HG02938 (cell line): ENCODE measurements around the gene ACIN1.
A peak's percentile ranks its signal among the peaks of the same experiment; 100 is the strongest.

Experiments
- ATAC-seq: cut with Tn5 transposase; IDR thresholded peaks from one replicate; pipeline ENCODE4 v1.9.1; 2021; ENCODE audit warnings: mild to moderate bottlenecking, moderate library complexity; ENCODE audit not compliant: unreplicated experiment

The ACIN1 gene

DNA sequence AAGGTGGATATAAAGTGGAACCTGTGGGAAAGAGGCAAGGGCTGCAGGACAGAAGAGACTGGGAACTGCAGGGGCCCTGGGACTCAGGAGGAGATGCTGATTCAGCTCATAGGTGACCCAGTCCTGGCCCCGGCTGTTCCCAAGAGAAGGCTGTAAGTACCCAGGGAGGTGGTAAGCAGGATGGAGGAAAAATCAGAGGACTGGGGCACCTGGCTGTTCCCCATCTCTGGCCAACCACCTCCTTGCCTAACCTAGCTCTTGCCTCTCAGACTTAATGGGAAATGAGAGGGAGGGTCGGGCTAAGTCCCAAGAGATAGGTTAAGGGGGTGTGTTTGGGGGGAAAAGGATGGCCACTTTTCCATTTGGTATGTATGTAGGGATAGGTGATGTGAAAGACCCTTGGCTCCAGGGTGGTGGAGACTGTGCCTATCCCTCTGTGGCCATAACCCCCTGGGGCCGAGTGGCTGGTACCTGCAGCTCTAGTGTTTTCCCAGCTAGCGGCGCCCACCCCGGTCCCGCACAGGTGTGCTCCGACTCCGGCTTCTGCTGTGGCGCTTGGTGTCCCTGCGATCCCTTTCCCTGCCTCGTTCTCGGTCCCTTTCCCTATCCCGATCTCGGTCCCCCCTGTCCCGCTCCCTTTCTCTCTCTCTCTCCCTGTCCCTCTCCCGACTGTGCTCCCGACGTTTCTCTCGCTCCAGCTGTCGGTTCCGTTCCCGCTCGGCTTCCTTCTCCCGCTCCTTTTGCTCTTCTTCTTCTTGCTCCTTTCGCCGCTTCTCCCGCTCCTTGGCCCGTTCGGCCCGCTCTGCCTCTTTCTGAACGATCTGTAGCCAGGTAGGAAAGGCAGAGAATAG, 36.1 kb downstream of the ACIN1 start:
- no peak for ATAC-seq

DNA sequence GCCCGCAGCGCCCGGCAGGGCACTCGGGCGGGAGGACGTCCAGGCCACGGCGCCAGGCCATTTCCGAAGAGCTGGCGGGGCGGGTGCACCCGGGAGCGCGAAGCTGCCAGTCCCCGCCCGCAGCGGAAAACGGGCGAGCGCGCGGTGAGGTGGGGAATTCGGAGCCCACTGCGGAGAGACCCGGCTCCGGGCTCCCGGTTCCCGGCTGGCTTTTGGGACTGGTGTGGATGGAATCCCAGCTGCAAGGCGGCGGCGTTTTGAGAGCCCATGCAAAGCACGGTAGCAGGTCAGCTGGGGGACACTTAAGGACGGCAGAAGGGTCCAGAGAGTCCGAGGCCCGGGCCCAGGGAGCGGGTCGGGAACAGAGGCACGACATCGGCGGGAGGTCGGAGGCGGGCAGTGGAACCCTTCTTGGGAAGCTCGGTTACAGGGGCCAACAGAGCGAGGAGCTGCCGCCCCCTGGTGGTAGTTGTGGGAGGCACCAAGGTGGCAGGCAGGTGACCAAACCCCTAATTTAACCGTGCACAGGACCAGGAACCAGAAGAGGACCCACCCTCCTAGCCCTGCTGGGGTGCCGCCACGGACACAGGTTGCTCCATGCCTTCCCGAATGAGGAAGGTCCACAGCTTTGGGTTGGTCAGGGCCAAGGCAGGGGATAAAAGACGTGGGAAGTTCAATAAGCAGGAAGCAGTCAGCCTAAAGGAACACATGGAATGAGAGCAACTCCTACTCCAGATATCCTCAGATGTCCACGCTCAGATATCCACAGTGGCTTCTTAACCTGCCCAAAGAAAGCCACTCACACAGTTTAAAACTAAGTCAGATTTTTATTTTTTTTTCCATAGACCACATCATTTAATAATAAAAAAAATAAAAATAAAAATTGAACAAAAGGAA, 36.9 kb downstream of the ACIN1 start:
- ATAC-seq = peak; percentile 63

DNA sequence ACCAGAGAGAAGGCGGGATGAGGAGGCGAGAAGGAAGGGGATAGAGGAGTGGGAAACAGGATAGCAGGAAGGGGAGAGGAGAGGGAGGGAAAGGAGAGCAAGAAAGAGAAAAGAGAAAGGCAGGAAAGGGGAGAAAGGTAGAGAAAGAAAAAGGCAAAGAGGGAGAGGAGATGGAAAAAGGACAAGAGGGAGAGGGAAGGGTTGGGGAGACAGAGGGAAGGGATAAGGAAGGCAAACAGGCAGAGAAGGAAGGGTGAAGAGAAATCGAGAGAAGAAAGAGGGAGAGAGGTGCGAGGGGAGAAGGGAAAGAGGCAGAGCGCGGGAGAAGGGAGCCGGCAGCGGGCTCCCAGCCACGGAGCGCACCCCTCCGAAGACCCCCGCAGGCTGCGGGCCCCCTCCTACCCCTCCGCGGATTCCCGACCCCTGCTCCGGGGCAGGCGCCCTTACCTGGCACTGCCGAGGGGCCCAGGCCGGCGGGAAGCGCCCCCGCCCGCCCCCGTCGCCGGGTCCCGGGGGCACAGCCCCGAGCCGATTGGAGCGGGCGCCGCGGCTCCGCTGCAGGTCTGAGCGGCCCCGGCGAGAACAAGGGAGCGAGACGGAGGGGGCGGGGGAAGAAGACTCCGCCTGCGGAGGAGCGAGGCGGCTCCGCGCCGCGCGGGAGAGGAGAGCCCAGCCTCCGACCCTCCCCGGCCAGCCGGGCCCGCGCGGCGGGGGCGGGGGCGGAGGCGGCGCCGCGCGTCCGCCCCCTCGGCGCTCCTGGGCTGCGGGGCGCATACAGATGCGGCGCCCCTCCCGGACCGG, 37.8 kb downstream of the ACIN1 start, which contains the start of gene CDH24:
Gene CDH24 (minus strand): TSS at position 565 of the 801 bp plus-strand sequence. CDS start 1,787 bp downstream, outside the sequence.
- peak; percentile 38 for ATAC-seq

DNA sequence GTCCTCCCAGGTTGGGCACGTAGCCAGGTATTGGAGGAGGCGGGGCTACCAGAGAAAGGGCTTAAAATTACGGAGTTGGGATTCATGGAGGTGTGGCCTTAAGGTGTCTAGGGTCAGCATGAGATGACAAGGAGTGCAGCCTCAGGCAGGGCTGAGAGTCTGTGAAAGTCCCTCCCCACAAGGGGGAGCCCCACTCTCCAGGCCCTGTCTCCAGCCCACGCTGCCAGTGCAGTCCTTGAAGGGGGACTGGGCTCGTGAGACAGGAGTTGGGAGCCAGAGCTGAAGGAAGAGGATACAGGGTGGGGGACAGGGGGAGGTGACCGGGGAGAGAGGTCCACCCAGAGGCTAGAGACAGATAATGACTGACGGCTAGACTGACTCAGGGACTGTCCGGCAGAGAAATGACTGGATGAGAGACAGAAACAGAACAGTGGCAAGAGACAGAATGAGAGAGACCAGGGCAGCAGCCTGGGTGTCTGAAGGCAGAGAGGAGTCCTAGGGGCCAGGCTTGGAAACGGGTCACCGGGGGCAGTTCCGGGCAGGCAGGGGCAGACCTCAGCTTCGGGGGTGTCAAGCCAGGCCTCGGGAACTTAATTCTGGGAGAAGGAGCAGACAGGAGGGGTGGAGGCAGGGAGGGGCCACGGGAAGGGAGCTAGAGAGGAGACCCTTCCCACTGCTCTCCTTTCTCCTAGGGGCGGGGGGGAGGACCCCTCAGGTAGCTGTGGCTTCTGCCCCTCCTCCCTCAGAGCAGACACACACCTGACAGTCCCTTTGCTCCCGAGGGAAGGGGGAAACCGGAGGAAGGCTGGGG, 38.6 kb downstream of the ACIN1 start:
- peak; percentile 53 for ATAC-seq

DNA sequence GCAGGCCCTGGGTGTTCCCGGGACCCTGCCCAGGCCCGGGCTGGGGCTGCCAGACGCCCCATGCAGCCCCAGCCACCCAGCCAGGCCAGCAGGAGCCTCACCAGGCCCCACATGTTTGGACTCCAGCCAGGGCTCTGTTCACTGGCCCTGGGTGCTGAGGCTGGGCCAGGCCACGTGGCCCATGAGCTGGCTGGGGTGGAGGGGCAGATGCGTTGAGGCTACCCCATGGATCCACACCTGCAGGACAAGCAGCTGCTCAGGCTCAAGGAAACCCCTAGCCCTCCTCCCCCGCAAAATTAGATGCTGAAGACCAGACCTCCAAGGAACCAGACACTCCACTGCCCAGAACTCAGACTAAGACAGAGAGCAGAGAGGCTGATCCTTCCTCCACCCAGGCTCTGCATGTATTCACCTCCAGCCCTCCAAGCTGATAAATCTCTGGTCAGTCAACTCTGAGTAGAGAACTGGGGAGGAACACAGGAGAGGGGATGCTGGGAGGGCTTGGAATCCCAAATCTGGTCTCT, 39.3 kb downstream of the ACIN1 start:
- ATAC-seq = no peak

DNA sequence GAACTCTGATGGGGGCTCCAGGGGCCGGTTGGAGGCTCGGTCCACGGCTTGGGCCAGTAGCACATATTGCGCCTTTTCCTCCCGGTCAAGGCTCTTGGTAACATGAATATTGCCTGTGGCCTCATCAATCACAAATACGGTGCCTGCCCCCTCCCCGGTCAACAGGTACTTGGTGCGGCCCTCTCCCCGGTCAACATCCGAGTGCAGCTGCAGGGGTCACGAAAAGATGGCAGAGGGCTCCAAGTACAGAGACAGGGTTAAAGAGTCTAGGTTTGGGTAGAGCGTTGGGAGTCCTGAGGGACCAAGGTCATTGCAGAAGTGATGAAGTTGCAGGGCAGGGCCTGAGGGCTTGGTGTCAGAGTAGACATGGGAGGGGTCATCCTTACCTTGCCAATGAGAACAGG, 39.8 kb downstream of the ACIN1 start:
- no peak for ATAC-seq

DNA sequence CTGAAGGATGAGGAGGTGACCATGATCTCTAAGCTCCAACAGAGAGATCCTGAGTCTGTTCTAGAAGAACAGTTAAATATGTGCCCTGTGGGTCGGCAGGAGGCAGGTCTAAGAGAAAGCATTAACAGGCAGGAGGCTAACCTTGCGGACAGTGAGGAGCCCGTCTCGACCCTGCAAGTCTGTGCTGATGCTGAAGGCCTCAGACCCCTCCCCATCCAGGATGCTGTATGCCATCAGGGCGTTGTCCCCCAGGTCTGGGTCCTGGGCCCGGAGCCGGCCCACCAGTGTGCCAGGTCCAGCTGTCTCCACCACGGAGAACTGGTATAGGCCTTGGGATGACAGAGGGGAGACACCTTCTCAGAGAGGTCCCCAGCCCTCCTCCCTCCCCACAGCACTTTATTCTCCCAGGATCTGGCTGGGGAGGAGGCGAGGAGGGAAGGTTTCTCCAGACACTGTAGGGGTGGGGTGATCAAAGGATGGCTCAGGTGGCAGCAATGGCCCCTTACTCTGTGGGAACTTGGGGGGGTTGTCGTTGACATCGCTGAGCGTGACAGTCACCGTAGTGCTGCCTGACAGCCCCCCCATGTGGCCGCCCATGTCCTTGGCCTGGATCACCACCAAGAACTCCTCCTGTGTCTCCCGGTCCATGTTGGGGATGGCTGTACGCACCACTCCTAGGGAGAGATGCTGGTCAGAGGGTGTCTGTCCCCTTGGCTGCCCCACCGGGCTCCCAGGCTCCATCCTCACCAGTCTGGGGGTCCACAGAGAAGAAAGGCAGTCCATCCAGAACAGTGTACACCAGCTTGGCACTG, 40.7 kb downstream of the ACIN1 start:
- ATAC-seq = no peak

DNA sequence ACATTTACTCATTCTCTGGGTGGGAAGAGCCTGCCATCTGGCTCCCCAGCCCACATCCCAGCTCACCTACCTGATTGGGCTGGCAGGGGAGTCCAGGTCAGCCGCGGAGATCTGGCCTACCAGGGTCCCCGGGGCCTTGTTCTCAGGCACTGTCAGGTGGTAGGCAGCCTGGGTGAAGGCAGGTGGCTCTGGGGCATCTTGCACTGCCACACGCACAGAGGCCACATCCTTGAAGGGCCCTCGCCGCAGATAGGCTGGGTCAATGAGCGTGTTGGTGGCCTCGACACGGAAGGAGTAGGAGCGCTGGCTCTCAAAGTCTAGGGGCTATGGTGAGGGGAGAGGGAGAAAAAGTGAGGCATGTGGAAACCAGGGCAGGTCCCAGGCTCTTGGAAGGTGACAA, 41.5 kb downstream of the ACIN1 start:
- ATAC-seq = no peak

DNA sequence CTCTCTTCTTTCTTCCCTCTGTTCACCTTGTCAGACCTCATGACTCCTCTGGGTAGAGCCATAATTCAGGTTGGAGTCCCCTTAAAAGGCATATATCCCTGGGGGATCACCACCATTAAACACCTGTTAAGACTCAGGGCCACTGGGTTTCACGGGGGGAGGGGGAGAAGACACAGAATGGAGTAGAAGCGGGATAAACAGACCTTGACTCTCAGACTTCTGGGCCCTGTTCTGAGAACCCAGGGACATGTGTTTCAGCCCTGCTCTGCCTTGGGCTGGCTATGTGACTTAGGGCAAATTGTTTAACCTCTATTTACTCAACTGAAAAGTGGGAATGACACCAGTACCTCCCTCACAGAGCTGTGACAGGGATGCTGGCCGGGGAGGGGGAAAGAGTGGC, 42.3 kb downstream of the ACIN1 start:
- ATAC-seq = no peak

DNA sequence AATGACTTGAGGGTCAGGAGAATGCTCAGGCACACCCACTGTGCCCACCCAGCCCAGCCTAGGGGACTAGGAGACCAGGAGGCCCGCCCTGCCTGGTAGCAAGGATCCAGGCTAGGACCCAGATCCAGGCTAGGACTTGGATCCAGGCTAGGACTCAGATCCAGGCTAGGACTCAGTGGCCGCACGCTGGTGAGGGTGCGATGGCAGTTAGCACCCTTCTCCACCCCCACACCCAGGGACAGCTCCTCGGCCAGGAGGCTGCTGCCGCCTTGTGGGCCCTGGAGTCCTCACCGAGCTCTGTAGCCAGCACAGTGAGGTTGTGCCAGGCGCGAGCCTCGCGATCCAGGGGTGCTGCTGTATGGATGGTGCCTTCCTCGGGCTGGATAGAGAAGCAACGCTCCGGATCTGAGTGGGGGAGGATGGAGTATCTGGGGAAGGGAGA, 42.7 kb downstream of the ACIN1 start:
- ATAC-seq = no peak

DNA sequence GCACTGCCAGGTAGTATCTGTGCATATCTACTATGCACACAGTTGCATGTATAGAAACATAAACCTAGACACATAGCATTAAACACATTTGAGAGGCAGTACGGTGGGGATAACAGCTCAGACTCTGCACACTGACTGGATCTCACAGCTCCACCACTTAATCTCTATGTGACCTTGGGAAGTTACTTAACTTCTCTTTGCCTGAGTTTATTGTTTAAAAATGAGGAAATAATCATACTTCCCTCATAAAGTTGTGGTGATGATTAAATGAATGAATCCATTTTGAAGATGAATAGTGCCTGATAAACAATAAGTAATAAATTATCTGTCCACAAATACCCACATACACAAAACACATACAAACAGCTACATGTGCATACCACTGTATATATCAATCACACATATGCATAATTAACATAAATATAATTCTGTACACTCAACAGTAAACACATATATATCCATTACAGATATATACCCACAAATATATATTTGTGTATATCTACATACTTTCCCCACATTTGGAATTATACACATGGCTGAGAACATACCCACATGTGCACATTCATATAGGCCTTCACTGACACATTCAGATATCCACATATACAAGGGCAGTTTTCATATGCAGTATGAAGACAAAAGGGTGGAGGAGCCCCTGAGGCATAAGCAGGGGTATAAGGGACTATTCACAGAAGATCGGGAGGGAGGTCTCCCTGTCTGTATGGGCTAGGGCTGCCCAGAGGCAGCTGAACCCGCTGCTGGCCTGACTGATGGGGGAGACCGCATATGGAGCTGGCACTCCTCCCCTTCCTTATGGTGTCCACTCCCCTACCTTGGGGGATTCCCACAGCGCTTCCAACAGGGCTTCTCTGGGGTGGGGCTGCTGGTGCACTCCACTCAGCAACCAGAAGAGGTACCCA, 43.5 kb downstream of the ACIN1 start:
- ATAC-seq = no peak

DNA sequence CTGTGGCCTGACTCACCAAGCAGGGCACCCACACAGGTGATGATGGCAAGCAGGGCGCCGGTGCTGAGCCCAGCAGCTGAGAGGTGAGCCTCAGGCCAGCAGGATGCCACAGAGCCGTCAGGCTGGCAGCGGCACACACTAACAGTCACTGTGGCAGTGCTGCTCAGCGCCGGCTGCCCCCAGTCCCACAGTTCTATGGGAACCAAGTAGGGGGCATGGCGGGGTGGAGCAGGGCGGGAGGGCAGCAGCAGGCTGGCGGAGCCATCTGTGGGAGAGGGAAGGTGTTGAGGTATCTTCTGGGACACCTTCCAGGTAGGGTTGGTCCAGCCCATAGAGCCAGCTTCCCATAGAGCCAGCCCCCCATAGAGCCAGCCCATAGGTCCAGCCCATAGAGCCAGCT, 45.9 kb downstream of the ACIN1 start:
- ATAC-seq = no peak

DNA sequence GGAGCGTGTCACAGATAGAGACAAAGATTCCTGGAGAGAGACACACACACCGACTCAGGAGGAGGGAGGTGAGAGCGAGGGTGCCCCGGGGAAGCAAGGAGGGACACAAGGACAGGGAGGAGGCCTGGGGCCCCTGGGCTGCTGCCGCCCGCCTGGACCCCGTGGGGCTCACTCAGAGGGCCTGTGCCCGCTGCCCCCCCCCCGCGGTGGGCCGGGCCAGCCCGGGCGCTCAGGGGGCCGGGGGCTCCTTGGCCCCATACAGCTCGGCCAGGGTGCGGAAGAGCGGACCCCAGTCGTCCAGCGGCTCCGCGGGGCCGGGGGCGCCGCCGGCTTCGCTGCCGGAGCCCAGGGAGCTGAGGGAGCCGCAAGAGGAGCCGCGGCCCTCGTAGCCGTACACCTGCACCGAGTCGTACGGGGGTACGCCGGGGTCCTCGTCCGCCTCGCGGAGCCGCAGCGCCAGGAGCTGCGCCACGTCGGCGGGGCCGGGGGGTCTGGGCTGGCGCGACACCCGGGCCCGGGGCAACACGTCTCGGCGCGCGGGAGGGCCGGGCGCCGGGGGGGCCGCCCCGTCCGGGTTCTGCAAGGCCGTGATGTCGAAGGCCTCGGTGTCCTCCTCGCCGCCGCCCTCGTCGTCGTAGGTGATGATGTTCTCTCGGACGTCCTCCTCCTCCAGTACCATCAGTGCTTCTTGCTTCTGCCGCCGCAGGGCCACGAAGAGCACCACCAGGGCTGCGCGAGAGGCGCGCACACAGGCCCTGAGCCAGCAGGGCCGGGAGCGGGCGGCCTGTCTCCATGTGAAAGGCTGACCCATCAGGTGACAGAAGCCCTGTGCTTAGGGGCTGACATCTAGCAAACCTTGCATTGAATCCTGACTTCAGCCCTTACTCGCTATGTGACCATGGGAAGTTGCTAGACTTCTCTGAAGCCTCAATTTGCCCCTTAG, 46.9 kb downstream of the ACIN1 start:
- ATAC-seq = no peak

DNA sequence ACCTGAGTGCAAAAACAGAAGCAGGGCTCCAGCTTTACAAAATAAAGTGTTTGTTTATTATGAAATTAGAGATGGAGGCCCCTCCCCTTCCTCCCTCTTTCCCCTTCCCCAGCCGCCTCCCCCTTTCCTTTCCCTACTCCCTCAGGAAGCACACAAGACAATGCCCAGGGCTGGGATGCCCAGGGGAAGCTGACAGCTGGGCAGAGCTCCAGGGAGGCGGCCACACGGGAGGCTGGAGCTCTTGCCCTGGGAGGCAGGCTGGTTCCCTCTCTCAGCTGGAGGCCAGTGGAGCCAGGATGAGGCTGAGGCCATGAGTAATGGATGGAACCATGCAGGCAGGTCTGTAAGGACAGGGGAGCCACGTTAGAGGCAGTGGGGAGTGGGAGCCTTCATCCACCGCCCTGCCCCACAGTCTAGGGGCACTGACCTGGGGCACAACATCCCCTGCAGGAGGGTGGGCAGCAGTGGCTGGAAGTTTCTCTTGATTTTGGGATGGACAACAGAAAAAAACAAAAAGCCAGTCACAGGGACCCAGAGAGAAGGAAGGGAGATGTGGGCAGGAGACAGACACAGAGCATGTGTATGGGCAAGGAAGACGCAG, 47.8 kb downstream of the ACIN1 start:
- no peak for ATAC-seq

DNA sequence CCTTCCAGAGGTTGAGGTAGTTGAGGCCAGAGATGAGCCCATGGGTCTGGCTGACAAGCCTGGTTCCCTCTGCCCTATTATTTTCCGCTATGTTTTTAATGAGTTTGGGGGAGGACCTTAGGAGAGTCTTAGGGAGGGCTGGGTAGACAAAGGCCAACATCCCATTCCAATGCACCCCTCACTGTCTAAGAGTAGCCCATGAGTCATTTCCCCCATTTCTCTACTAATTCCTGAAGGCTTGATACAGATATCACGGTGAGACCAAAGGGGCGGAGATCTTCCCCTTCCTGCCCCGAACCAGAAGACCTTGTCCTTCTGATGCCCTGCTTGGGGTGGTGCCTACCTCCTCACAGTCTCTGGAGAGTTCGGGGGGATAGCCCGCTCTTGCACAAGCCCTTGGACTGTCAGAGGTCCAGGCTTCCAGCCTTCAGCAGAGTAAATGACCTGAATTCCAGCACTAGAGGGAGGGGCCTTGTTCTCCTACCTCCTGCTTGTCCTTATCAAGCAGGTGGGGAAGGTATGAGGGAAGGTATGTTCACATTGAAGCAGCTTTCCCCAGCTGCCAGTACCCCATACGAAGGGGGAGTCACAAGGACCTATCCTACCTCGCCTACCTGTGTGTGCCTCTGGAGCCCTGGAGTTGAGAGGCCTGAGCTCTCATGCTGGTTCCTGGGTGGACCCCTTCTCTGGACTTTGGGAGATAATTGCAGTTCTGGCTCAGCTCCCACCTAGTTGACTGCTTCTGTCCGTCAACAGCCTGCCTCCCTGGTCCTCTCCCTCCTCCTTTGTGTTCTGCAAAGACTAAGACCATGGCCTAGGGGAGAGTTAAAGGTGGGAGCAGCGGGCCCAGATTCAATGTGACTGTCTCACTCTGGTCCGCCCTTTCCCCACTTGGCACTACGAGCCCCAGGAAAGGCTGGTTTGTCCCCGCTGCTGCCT, 49.2 kb downstream of the ACIN1 start:
- ATAC-seq = no peak
